Neural cell (in vitro differentiated cells): ENCODE results near the gene RNU6-8. TPM values are rescaled to one million over a fixed set of nuclear protein-coding genes. Genes with fewer than 3 reads are reported as not detected.

Source experiments
- H2AFZ ChIP-seq: fragments of 200-600, 300-800 bp; sonication (generic), shearing (Covaris generic); 2 replicates; pipeline ENCODE4 v1.6.0; 2014; ENCODE audit warnings: low read depth, mild to moderate bottlenecking, antibody characterized with exemption, low read length, moderate library complexity
- H3F3A ChIP-seq: fragments of 200-600 bp; shearing (Covaris generic); 2 replicates; pipeline ENCODE4 v1.6.1; 2016; ENCODE audit warnings: mild to moderate bottlenecking, moderate library complexity, mixed read lengths, antibody characterized with exemption, low read length; ENCODE audit not compliant: insufficient read depth, poor library complexity, severe bottlenecking
- H3K27ac ChIP-seq: fragments of 200-600, 300-800 bp; sonication (generic), shearing (Covaris generic); 2 replicates; pipeline ENCODE4 v1.5.1; 2014; ENCODE audit warnings: mild to moderate bottlenecking, low read length, moderate library complexity
- H3K27me3 ChIP-seq: fragments of 300-800, 200-600 bp; sonication (generic), shearing (Covaris generic); 2 replicates; pipeline ENCODE4 v1.6.0; 2014; ENCODE audit warnings: mild to moderate bottlenecking, low read depth, low read length, moderate library complexity; ENCODE audit not compliant: insufficient read depth
- H3K36me3 ChIP-seq: fragments of 300-800, 200-600 bp; sonication (generic), shearing (Covaris generic); 2 replicates; pipeline ENCODE4 v1.5.1; 2014; ENCODE audit warnings: mild to moderate bottlenecking, antibody characterized with exemption, low read length, moderate library complexity; ENCODE audit not compliant: insufficient read depth
- H3K4me2 ChIP-seq: fragments of 300-800, 200-600 bp; sonication (generic), shearing (Covaris generic); 2 replicates; pipeline ENCODE4 v1.6.0; 2014; ENCODE audit warnings: mild to moderate bottlenecking, low read length
- H3K4me3 ChIP-seq: fragments of 300-800, 200-600 bp; sonication (generic), shearing (Covaris generic); 2 replicates; pipeline ENCODE4 v1.5.1; 2014; ENCODE audit warnings: mild to moderate bottlenecking, low read length, moderate library complexity
- H3K79me2 ChIP-seq: fragments of 200-600 bp; shearing (Covaris generic); replicated peaks from 2 replicates; pipeline ENCODE4 v1.6.0; 2014; ENCODE audit warnings: mild to moderate bottlenecking, low read length, moderate library complexity; ENCODE audit not compliant: insufficient read depth
- H3K9ac ChIP-seq: fragments of 300-800, 200-600 bp; sonication (generic), shearing (Covaris generic); 2 replicates; pipeline ENCODE4 v1.6.1; 2016; ENCODE audit warnings: mild to moderate bottlenecking, low read length, mixed read lengths
- H3K9me2 ChIP-seq: fragments of 200-600 bp; shearing (Covaris generic); 2 replicates; pipeline ENCODE4 v1.6.1; 2016; ENCODE audit warnings: mild to moderate bottlenecking, low read length, mixed read lengths; ENCODE audit not compliant: insufficient read depth
- H3K9me3 ChIP-seq: fragments of 200-600, 300-800 bp; sonication (generic), shearing (Covaris generic); 2 replicates; pipeline ENCODE4 v1.6.1; 2016; ENCODE audit warnings: mild to moderate bottlenecking, mixed run types, low read length, moderate library complexity, mixed read lengths
- H4K20me1 ChIP-seq: fragments of 200-600 bp; shearing (Covaris generic); 2 replicates; pipeline ENCODE4 v1.6.1; 2016; ENCODE audit warnings: mild to moderate bottlenecking, mixed run types; ENCODE audit not compliant: insufficient read depth
- EP300 ChIP-seq: fragments of 450-650 bp; conservative IDR thresholded peaks from 2 replicates; pipeline ENCODE4 v1.6.1; 2014; ENCODE audit warnings: antibody characterized with exemption, mild to moderate bottlenecking, moderate library complexity; ENCODE audit not compliant: poor library complexity, severe bottlenecking
- EZH2 ChIP-seq: fragments of 200-600, 300-800 bp; shearing (Covaris generic), sonication (generic); IDR thresholded peaks from 2 replicates; pipeline ENCODE4 v1.6.1; 2014; ENCODE audit warnings: antibody characterized with exemption, low read length, borderline replicate concordance, mild to moderate bottlenecking; ENCODE audit not compliant: insufficient read depth, poor library complexity, severe bottlenecking
- MXI1 ChIP-seq: fragments of 450-650 bp; conservative IDR thresholded peaks from 2 replicates; pipeline ENCODE4 v1.6.1; 2014; ENCODE audit warnings: antibody characterized with exemption, mild to moderate bottlenecking; ENCODE audit not compliant: poor library complexity, severe bottlenecking
- POLR2AphosphoS5 ChIP-seq: IDR thresholded peaks from 2 replicates; pipeline ENCODE4 v1.6.1; 2012
- RAD21 ChIP-seq: fragments of 450-650 bp; conservative IDR thresholded peaks from 2 replicates; pipeline ENCODE4 v1.6.1; 2014; ENCODE audit warnings: antibody characterized with exemption, mild to moderate bottlenecking, moderate library complexity
- SMC3 ChIP-seq: fragments of 450-650 bp; conservative IDR thresholded peaks from 2 replicates; pipeline ENCODE4 v1.6.1; 2014; ENCODE audit warnings: antibody characterized with exemption, mild to moderate bottlenecking, moderate library complexity; ENCODE audit not compliant: poor library complexity
- TAF1 ChIP-seq: IDR thresholded peaks from 2 replicates; pipeline ENCODE4 v1.6.1; 2012; ENCODE audit warnings: low read depth
- polyA plus RNA-seq: library from polyadenylated mRNA; depleted of rRNA; stranded (reverse); fragments of >200 nt; gene quantifications from 2 replicates; pipeline ENCODE4 v1.2.3, GENCODE V29; 2014
- TF ChIP-seq, protein P1 (sequence below): IDR thresholded peaks from 2 replicates; pipeline ENCODE4 v1.6.1; 2012; ENCODE audit warnings: borderline replicate concordance
- TF ChIP-seq, protein P2 (sequence below): fragments of 450-650 bp; IDR thresholded peaks from 2 replicates; pipeline ENCODE4 v1.5.1; 2014; ENCODE audit warnings: antibody characterized with exemption, mild to moderate bottlenecking, moderate library complexity; ENCODE audit not compliant: poor library complexity, severe bottlenecking

RNU6-8 gene
- polyA plus RNA-seq, 1 donor from 2014 or later = not detected

DNA sequence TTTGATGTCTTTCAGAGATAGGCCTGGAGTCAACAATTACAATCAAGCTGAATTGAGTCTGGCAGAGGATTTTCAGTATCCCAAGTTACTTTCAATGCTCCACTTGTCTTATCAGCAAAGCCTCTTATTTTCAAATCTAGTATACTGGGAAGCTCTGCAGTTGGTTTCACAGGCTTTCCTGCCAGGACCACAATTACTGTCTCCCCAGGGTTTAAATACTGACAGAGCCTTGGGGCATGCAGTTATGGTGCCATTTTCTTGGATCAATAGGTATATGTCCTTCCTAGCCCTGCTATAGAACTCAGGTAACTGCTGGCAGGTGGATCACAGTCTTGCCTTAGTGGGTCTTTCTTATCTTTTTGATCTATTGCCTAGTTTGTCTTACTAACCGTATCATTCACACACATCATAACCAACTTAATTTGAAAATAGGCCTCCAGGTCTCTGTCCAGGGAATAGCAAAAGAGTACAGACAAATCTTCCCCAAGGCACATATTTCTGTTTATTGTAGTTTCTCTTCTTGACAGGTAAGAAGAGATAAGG lies 22.4 kb upstream of the RNU6-8 start:
- no peak overlapping the region for H3K27ac ChIP-seq
- H3K36me3 ChIP-seq = no peaks in the 10 kb centered on the region
- no peak overlapping the region for H3K4me3 ChIP-seq
- H3K79me2 ChIP-seq = no peaks in the 10 kb centered on the region
- no peak overlapping the region for H2AFZ ChIP-seq
- H3F3A ChIP-seq = no peaks in the 10 kb centered on the region
- no peak overlapping the region for H3K4me2 ChIP-seq
- H3K9me2 ChIP-seq = no peaks in the 10 kb centered on the region
- TF ChIP-seq POLR2AphosphoS5 = no peak
- TF ChIP-seq RAD21 = no peak
- no peak for TF ChIP-seq TAF1
- TF ChIP-seq, protein P1, sequence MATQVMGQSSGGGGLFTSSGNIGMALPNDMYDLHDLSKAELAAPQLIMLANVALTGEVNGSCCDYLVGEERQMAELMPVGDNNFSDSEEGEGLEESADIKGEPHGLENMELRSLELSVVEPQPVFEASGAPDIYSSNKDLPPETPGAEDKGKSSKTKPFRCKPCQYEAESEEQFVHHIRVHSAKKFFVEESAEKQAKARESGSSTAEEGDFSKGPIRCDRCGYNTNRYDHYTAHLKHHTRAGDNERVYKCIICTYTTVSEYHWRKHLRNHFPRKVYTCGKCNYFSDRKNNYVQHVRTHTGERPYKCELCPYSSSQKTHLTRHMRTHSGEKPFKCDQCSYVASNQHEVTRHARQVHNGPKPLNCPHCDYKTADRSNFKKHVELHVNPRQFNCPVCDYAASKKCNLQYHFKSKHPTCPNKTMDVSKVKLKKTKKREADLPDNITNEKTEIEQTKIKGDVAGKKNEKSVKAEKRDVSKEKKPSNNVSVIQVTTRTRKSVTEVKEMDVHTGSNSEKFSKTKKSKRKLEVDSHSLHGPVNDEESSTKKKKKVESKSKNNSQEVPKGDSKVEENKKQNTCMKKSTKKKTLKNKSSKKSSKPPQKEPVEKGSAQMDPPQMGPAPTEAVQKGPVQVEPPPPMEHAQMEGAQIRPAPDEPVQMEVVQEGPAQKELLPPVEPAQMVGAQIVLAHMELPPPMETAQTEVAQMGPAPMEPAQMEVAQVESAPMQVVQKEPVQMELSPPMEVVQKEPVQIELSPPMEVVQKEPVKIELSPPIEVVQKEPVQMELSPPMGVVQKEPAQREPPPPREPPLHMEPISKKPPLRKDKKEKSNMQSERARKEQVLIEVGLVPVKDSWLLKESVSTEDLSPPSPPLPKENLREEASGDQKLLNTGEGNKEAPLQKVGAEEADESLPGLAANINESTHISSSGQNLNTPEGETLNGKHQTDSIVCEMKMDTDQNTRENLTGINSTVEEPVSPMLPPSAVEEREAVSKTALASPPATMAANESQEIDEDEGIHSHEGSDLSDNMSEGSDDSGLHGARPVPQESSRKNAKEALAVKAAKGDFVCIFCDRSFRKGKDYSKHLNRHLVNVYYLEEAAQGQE = no peak
- no peak for TF ChIP-seq SMC3
- no peak for TF ChIP-seq MXI1
- TF ChIP-seq EP300 = no peak
- TF ChIP-seq, protein P2, sequence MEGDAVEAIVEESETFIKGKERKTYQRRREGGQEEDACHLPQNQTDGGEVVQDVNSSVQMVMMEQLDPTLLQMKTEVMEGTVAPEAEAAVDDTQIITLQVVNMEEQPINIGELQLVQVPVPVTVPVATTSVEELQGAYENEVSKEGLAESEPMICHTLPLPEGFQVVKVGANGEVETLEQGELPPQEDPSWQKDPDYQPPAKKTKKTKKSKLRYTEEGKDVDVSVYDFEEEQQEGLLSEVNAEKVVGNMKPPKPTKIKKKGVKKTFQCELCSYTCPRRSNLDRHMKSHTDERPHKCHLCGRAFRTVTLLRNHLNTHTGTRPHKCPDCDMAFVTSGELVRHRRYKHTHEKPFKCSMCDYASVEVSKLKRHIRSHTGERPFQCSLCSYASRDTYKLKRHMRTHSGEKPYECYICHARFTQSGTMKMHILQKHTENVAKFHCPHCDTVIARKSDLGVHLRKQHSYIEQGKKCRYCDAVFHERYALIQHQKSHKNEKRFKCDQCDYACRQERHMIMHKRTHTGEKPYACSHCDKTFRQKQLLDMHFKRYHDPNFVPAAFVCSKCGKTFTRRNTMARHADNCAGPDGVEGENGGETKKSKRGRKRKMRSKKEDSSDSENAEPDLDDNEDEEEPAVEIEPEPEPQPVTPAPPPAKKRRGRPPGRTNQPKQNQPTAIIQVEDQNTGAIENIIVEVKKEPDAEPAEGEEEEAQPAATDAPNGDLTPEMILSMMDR = no peak
- TF ChIP-seq EZH2 = no peak
- H3K27me3 ChIP-seq = no peaks in the 10 kb centered on the region
- no peaks in the 10 kb centered on the region for H3K9me3 ChIP-seq
- H3K9ac ChIP-seq = no peak overlapping the region
- no peaks in the 10 kb centered on the region for H4K20me1 ChIP-seq

DNA sequence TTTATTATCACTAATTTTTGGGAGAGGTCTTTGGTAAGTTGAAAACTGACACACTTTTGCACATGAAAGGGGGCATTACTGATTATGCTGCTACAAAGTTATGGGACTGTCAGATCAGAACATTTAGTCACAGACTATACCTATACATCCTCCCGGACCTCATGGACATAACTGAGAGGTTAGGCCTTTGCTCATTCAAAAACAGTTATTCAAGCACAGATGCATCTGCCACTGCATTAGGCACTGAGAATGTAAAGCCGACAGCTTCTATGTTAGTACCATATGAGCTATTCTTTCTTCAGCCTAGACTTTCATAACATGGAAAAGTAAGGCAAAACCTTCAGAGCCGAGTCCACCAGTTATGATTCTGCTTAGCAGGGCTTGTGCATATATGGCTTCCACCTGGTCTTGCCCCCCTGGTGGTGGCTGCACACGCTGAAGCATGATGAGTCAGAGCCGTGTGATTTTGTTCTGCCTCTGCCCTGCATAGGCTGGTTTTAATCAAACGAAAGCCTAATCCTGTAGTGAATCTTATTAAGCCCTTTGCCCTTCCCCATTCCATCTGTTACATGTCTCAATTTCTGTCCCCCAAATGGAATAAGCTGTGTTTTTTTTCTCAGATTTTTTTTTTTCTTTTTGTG lies 21.8 kb upstream of the RNU6-8 start:
- H3K4me3 ChIP-seq = no peak overlapping the region
- H2AFZ ChIP-seq = no peak overlapping the region
- no peaks in the 10 kb centered on the region for H3K9me3 ChIP-seq
- H3K9me2 ChIP-seq = no peaks in the 10 kb centered on the region
- no peak overlapping the region for H3K4me2 ChIP-seq
- H3K36me3 ChIP-seq = no peaks in the 10 kb centered on the region
- H3K9ac ChIP-seq = no peak overlapping the region
- no peaks in the 10 kb centered on the region for H3K79me2 ChIP-seq
- H3F3A ChIP-seq = no peaks in the 10 kb centered on the region
- no peaks in the 10 kb centered on the region for H4K20me1 ChIP-seq
- no peaks in the 10 kb centered on the region for H3K27me3 ChIP-seq
- H3K27ac ChIP-seq = no peak overlapping the region
- TF ChIP-seq, protein P2 = peak; percentile 32
- no peak for TF ChIP-seq SMC3
